HG02852 (cell line): ENCODE results near the gene RNF6.

Experiments used
- ATAC-seq: cut with Tn5 transposase; IDR thresholded peaks from one replicate; pipeline ENCODE4 v1.9.1; 2021; ENCODE audit warnings: mild to moderate bottlenecking, moderate library complexity; ENCODE audit not compliant: unreplicated experiment

Gene RNF6

GRCh38 chr13:26168237-26168814 is 53.8 kb downstream of the RNF6 start:
- ATAC-seq = no peak

- ATAC-seq = no peak
Observed at GRCh38 chr13:26163812-26164211, 58.3 kb downstream of the RNF6 start.
